HT-29 (cell line): ENCODE measurements around the gene MAN2A1. TPM values are rescaled to one million over a fixed set of nuclear protein-coding genes. Genes with fewer than 3 reads are reported as not detected.

Source experiments
- DNase-seq: peaks from one replicate; pipeline ENCODE4 v3.0.0-alpha.2; 2015; ENCODE audit warnings: low spot score
- total RNA-seq: library from RNA; depleted of rRNA; stranded (reverse); fragments of >200 nt; shearing (Covaris generic); gene quantifications from 2 replicates; pipeline ENCODE4 v1.2.3, GENCODE V29; 2014

MAN2A1 gene
- total RNA-seq, 1 experiment from 2014 or later: 22.8 TPM

DNA sequence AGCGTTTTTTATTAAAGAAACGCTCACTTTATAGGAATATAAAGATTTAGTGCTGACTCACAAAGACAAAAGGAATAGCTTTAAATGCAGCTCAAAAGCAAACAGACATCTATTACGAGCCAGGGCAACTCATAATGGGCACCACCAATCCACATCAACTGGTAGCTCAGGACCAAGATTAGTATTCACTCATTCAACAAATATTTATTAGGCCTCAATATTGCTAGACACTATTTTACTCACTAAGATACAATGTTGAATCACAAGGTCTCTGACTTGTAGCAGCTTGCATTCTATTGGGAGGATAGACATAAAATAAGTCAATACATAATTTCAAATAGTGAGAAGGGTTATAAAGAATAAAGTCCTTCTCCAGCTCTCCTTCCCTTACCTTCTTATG is 8.0 kb upstream of the MAN2A1 start:
- DNase-seq: no peak

- DNase-seq: no peak
Observed at GRCh38 chr5:109682383-109682782, 7.3 kb upstream of the MAN2A1 start.

GRCh38 chr5:109685916-109686315 is 3.8 kb upstream of the MAN2A1 start:
- no peak for DNase-seq

- DNase-seq: peak; percentile 79
Observed at GRCh38 chr5:109688630-109688969, 1.1 kb upstream of the MAN2A1 start.

DNA sequence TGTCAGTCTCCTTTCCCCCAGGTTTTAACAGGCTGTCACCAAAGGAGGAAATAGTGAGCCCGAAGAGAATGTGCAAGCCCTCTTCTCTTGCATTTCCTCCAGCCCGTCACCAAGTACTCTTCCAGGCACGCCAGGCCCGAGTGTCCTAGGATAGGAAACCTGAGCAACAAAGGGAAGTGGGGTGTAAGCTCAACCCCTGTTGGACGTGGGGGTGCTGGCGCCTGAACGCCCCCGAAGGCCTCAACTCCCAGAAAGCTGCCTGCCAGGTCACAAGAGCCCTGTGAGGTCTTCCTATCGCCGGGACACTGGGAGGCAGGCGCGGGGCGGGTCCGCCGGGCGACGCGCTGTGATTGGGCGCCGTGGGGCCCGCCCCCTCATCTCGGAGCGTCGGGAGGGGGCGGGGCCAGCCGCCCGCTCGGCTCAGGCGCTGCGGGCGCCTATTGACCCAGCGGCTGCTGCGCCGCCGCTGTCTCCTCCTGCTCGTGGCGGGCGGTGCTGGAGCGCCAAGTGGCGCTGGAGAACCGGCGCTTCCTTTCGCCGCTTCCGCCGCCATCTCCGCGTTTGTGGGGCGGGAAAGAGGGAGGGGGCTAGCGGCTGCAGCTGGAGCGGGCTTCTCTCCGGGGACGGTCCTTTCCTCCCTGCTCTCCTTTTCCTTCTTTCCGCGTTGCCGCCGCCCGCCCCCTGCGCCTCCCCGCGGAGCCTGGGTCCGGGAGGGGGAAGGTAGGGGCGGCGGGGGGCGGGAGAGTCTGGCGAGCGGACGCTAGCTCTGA is 572 bp upstream of the MAN2A1 start:
- DNase-seq: peak; percentile 94

DNA sequence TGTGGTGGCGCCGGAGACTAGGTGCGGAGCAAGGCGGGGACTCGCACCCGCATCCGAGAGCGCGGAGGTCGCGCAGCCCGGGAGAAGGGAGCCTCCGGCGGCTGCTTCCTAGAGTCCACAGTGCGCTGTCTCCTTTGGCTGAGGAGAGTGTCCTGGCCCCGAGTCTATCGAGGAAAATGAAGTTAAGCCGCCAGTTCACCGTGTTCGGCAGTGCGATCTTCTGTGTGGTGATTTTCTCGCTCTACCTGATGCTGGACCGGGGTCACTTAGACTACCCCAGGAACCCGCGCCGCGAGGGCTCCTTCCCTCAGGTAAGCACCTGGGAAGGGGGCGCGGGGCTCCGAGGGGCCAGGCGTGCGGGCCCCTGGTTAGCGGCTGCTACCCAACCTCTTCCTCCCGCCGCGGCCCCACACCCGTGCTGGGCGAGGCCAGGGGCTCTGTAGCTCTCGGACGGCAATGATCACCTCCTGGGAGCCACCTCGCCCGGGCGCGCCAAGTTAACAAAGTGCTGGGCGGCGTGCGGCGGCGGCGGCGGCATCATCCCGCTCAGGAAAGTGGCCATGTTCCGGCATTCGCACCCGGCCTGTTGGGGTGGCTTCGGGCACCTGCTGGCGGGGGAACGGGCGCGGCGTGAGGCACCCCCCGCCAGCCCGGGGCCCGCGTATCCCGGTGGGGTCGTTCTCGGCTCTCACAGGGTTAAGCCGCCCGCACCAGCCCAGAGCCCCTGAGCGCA is 681 bp downstream of the MAN2A1 start:
- DNase-seq: peak; percentile 50

DNA sequence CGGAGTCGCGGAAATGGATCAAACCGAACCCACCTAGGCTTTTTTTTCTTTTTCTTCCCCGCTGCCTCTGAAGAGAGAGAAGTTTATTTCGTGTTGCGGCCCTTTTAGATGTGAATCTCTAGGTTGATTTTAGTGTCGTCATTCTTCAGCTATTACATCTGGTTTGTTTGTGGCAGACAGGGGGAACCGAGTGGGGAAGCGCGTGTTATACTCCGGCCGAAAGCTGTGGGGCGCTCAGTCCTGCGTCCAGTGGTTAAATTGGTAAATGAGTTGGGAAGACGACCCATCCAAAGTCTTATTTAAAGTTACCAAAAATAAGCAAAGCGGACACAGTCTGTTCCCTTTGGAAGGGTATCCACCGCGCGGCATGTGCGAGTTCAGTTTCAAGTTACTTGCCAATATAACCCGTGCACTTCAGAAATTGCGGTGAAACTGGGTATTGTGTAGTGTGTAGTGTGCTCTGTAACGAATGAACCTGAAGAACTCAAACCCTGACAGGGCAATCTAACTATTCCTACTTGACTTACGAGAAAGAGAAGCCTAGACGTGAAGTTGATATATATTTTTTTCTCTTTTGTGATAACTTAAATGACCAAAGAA is 1.3 kb downstream of the MAN2A1 start:
- DNase-seq: peak; percentile 78

GRCh38 chr5:109691996-109692395 is 2.3 kb downstream of the MAN2A1 start:
- no peak for DNase-seq

DNA sequence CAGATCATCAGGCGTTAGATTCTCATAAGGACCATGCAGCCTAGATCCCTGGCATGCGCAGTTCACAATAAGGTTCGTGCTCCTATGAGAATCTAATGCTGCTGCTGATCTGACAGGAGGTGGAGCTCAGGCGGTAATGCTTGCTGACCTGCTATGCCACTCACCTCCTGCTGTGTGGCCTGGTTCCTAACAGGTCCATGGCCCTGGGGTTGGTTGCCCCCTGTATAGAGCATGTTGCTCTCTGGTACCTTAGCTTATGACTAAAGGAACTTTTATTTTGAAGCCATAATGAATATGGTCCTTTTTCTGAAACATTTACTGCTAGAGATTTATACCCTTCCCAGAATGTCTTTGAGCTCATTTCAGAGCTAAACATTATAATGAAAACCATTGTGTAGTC is 3.1 kb downstream of the MAN2A1 start:
- no peak for DNase-seq

DNA sequence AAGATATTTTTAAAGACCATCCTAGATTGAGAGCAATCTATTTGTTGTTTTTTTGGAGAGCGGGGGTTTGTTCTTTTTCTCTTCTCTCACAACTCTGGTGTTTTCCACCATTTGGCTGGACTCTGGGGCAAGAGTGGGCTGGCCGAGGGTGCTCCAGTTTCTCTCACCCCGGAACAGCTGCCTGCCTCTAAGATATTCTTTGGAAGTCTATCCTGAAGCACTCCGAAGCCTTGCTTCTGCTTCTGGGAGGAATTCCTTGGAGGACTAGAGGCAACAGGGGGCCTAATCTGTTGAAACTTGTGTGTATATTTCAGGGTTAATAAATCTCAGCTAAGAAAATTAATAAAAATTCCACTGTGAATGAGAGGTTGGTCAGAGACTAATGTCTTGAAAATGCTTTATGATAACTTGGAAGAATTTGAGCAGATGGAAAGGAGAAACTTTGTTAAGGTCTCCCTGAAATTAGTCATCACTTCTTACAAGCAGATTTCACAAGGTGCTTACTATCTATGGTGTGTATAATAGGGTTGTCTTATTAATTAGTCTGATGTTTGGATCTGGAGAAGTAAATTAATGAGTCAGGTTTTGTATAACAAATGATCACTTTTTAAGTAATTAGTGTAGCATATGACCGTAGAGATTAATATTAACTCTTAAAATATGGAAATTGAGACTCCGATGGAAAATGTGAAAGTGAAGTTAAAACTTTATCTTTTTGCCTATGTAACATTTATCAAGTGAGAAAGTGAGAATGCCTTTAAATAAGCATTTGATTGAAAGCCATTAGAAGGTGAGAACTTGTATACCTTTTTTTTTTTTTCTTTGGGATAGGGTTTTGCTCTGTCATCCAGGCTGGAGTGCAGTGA is 4.0 kb downstream of the MAN2A1 start:
- no peak for DNase-seq

DNA sequence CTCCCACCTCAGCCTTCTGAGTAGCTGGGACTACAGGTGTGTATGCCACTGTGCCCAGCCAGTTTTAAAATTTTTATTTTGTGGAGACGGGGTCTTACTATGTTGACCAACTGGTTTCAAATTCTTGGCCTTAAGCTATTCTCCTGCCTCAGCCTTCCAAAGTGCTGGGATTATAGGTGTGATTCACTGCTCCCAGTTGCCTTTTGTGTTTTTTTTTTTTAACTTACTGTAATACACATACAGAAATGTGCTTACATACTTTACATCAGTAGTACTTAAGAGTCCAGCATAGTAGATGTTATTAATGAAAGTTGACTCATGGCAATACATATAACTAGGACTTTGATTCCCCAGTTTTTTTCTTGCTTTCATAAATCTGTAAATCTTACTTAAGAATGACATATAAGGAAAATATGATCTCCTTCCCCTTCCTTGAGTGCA is 4.7 kb downstream of the MAN2A1 start:
- no peak for DNase-seq

- no peak for DNase-seq
Observed at GRCh38 chr5:109695005-109695926, 5.5 kb downstream of the MAN2A1 start.

DNA sequence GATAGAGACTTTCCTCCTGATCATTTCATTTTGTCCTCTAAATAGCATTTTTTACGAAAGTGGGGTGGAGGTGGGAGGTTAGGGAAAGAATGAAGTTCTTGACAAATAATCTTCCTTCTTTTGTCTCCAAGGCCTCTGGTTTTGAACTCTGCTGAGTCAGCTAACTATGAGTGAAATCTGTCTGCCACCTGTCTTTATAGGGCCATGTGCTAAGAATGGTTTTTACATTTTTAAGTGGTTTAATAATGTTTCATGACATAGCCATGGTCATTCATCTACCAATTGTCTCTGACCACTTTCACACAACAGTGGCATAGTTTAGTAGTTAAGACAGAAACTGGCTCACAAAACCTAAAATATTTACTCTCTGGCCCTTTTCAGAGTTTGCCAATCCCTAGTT is 7.6 kb downstream of the MAN2A1 start:
- DNase-seq: no peak

- no peak for DNase-seq
Observed at GRCh38 chr5:109700516-109701153, 10.9 kb downstream of the MAN2A1 start.

GRCh38 chr5:109701252-109701651 is 11.5 kb downstream of the MAN2A1 start:
- no peak for DNase-seq

GRCh38 chr5:109701792-109702191 is 12.1 kb downstream of the MAN2A1 start:
- no peak for DNase-seq

DNA sequence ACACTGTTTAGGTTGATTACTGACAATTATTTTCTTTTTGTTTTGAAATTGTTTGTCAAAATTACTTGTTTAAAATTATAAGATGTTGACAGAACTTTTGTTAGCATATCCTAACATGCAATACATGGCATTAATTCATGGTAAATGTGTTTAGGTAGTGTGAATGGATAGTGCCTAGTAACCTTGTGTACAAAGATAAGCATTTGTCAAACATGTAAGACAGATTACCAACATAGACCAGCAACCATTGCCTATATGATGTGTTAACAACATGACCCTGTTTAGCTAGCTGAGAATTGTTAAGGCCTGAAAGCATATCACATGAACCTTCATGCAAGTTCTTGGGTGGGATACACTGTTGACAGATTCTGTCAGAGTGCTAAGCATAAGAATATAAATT is 13.4 kb downstream of the MAN2A1 start:
- no peak for DNase-seq

DNA sequence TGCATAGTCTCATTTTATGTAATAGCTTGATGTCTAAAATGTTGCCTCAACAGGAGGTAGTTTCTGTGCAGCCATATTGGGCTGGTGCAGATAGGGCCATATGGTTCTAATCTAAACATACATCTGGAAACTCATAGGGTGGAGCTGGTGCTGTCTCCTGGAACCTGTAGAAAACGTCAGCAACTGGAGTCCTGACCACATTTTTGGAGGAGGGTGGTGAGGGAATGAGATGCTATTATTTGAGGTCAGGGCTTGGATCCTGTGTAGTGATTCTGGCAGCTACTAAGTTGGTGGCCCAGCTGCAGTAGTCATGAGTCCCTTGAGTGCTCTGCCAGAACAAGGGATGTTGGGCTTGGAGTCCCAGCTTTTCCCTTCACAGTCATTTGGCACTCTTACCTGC is 14.1 kb downstream of the MAN2A1 start:
- DNase-seq: no peak

- no peak for DNase-seq
Observed at GRCh38 chr5:109704282-109704952, 14.7 kb downstream of the MAN2A1 start.

DNA sequence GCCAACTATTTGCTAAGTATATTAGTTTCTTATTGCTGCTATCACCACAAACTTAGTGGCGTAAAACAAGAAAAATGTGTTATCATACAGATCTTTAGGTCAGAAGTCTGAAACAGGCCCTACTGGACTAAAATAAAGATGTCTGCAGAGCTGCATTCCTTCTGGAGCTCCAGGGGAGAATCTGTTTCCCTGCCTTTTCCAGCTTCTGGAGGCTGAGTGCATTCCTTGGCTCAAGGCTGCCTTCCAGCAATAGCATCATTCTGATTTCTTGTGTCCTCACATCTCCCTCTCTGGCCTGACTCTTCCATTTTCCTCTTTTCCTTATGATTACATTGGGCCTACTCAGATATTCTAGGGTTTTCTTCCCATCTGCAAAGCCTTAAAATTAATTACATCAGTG is 15.9 kb downstream of the MAN2A1 start:
- DNase-seq: no peak
